ENCODE data around the gene HYLS1.

HYLS1 gene

DNA sequence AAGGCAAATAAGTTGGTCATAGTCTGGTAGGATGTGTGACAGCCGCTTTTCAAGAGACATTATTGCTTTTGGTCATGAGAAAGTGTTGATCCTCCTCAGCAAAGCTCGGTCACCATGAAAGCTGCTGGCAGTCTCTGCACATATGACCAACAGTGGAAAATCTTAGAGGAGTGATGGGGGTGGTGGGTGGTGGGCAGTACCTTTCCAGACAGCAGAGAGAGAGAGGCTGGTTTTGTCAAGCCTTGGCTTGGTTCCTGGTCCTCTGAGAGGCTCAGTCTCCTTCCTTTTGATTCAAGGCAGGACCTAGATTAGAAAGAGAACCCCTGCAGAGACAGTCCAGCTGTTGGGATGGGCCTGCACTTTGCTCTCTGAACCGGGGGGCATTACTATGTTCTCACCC is 38.3 kb downstream of the HYLS1 start:
- Histone ChIP-seq H3K4me3 (replicated peaks; ENCODE audit: insufficient read depth, low read length) (no peak overlapping the region), H3K27ac (replicated peaks) (no peak overlapping the region), H3K27me3 (ENCODE audit: insufficient read depth, poor library complexity, severe bottlenecking) (no peaks in the 10 kb centered on the region)
- TF ChIP-seq CTCF (IDR thresholded peaks at IDR 0.05; ENCODE audit: insufficient read depth, low read length) (no peak), GABPA (IDR thresholded peaks at IDR 0.05; ENCODE audit: low read depth) (no peak), SPI1 (IDR thresholded peaks at IDR 0.05; ENCODE audit: borderline replicate concordance, low read depth) (no peak), POLR2AphosphoS5 (IDR thresholded peaks at IDR 0.05; ENCODE audit: low read depth) (no peak), REST (IDR thresholded peaks at IDR 0.05; ENCODE audit: insufficient replicate concordance, low read depth) (no peak)
- DNase-seq (ENCODE audit: low read depth in 1 of 2, low spot score in 1 of 2) = no peak

DNA sequence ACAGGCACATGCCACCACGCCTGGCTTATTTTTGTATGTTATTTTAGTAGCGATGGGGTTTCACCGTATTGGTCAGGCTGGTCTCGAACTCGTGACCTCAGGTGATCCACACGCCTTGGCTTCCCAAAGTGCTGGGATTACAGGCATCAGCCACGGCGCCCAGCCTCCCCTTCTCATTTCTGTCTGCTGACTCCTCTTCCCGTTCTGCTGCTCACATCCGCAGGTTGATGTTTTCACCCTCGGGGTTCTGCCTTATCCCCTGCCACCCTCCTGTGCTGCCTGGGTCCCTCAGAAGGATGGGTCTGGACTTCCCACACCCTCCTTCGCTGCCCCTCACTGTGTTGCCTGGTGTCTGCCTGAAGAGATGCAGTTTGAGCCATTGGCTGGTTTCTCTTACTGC is 39.2 kb downstream of the HYLS1 start:
- no peak overlapping the region for H3K4me3 ChIP-seq (replicated peaks; ENCODE audit: insufficient read depth, low read length)
- no peak for TF ChIP-seq SPI1 (IDR thresholded peaks at IDR 0.05; ENCODE audit: borderline replicate concordance, low read depth)
- no peak for TF ChIP-seq GABPA (IDR thresholded peaks at IDR 0.05; ENCODE audit: low read depth)
- no peak for TF ChIP-seq POLR2AphosphoS5 (IDR thresholded peaks at IDR 0.05; ENCODE audit: low read depth)
- no peak for TF ChIP-seq REST (IDR thresholded peaks at IDR 0.05; ENCODE audit: insufficient replicate concordance, low read depth)
- TF ChIP-seq CTCF (IDR thresholded peaks at IDR 0.05; ENCODE audit: insufficient read depth, low read length) = no peak
- H3K27ac ChIP-seq (replicated peaks) = no peak overlapping the region
- no peak for DNase-seq (ENCODE audit: low read depth in 1 of 2, low spot score in 1 of 2)
- H3K27me3 ChIP-seq (ENCODE audit: insufficient read depth, poor library complexity, severe bottlenecking) = no peaks in the 10 kb centered on the region

DNA sequence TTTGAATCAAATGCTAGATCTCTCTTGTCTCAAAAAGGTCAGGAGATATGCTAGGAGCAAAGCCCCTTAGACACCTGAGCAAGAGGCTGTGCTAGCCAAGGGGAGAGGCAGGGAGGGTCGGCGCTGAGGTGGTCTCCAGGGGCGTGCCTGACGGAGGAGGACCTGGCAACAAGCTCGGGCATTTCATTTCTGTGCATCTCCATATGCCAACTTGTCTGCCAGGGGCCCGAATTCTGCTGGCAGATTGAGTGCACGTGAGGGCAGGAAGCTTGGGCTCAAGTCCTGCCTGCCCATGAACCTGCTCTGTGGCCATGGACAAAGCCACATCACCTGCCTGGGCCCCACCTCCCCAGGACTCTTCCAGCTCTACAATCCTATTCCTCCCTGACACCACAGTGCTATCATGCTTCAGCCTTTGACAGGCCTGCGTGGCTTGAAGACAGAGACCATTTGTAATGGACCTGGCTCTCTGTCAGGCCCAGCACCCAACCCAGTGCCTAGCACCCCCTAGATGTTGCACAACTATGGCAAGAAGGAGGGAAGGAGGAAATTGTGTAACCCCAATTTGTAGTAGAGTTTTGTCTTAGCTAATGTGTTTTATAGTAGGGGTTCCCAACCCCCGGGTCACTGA is 42.1 kb downstream of the HYLS1 start:
- peak; percentile 22 to 36 for DNase-seq (ENCODE audit: low read depth in 1 of 2, low spot score in 1 of 2)
- peaks cover 2% of the 10 kb centered on the region for H3K27me3 ChIP-seq (ENCODE audit: insufficient read depth, poor library complexity, severe bottlenecking)
- no peak overlapping the region for H3K27ac ChIP-seq (replicated peaks)
- no peak overlapping the region for H3K4me3 ChIP-seq (replicated peaks; ENCODE audit: insufficient read depth, low read length)
- no peak for TF ChIP-seq POLR2AphosphoS5 (IDR thresholded peaks at IDR 0.05; ENCODE audit: low read depth)
- TF ChIP-seq CTCF (IDR thresholded peaks at IDR 0.05; ENCODE audit: insufficient read depth, low read length) = no peak
- TF ChIP-seq GABPA (IDR thresholded peaks at IDR 0.05; ENCODE audit: low read depth) = no peak
- TF ChIP-seq SPI1 (IDR thresholded peaks at IDR 0.05; ENCODE audit: borderline replicate concordance, low read depth) = no peak
- no peak for TF ChIP-seq REST (IDR thresholded peaks at IDR 0.05; ENCODE audit: insufficient replicate concordance, low read depth)

All from HL-60 (cell line).